Thyroid gland (tissue), 4 donors: ENCODE data around the gene ADAMTS13. TPM values are rescaled to one million over a fixed set of nuclear protein-coding genes. Genes with fewer than 3 reads are reported as not detected.

Source experiments
- DNase-seq, 2 donors: peaks; one replicate each; pipeline ENCODE4 v3.0.0-alpha.2; 2019
- H3K27ac ChIP-seq, 3 donors: fragments of 200-600 bp; sonication (generic); 1 replicate in 2 of 3; 2 replicates in 1 of 3; pipeline ENCODE4 v1.5.1; 2016 to 2019; ENCODE audit warnings: mild to moderate bottlenecking in 1 of 3, moderate library complexity in 1 of 3
- H3K27me3 ChIP-seq: fragments of 200-600 bp; sonication (generic); one replicate; pipeline ENCODE4 v1.5.1; 2019
- H3K36me3 ChIP-seq, 2 donors: fragments of 200-600 bp; sonication (generic); one replicate each; pipeline ENCODE4 v1.5.1; 2016 to 2019
- H3K4me1 ChIP-seq, 2 donors: fragments of 200-600 bp; sonication (generic); one replicate each; pipeline ENCODE4 v1.5.1; 2017 to 2019
- H3K4me3 ChIP-seq, 3 donors: fragments of 200-600 bp; sonication (generic); replicated peaks in 1 of 3; 1 replicate in 2 of 3; 2 replicates in 1 of 3; pipeline ENCODE4 v1.5.1; 2016; ENCODE audit warnings: mild to moderate bottlenecking in 1 of 3
- H3K9me3 ChIP-seq: fragments of 200-600 bp; sonication (generic); one replicate; pipeline ENCODE4 v1.5.1; 2017
- POLR2A ChIP-seq, 2 donors: fragments of 450-650 bp; IDR thresholded peaks; one replicate each; pipeline ENCODE4 v1.6.1; 2017; ENCODE audit warnings: antibody characterized with exemption in 2 of 2, mild to moderate bottlenecking in 2 of 2, moderate library complexity in 1 of 2
- WGBS, 2 donors: methylation state at CpG; one replicate each; pipeline ENCODE4 v1.1.5; 2017; 5-methylcytosine and 5-hydroxymethylcytosine counted together
- intact Hi-C: fragments of 100-400 bp; cut with DNase I; formaldehyde crosslinking; loops from one replicate; pipeline ENCODE4 v1.15.1; 2023
- total RNA-seq, 4 donors: library from RNA; depleted of rRNA; stranded (reverse); fragments of >200 nt; gene quantifications; one replicate each; pipeline ENCODE4 v1.2.3, GENCODE V29; 2016
- TF ChIP-seq, protein P1 (sequence below), 6 experiments: fragments of 200-600 bp in 3 of 6; fragments of 450-650 bp in 3 of 6; sonication (generic) in 3 of 6; IDR thresholded peaks; one replicate each; pipeline ENCODE4 v1.5.1; 2016 to 2019; ENCODE audit warnings: antibody characterized with exemption in 6 of 6, mild to moderate bottlenecking in 2 of 6, inconsistent platforms in 1 of 6, moderate library complexity in 1 of 6

The ADAMTS13 gene
- total RNA-seq, 4 donors from 2014 or later, result 1.5 to 2.8 (median 2.0) TPM

DNA sequence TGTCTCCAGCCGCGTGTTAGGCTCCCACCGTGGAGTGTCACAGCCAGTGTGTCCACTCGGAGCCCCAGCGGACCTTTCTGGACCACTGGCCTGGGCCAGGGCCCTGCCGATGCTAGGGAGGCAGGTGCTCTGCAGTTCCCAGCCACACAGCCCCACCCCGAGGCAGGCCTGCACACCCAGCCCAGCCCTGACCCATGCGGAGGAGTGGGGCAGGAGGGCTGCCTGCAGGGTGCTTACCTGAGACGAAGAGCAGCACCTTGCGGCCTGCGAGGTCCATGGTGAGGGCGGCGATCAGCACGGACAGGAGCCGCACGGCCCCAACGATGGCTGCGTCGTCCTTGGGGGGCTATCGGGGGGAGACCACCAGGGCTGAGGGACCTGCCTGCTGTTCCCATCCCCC, 51.6 kb downstream of the ADAMTS13 start:
- no peaks in the 10 kb centered on the region for H3K9me3 ChIP-seq
- peaks cover 0 to 6% of the 10 kb centered on the region in 2 donors for H3K4me1 ChIP-seq
- H3K27me3 ChIP-seq, result no peaks in the 10 kb centered on the region
- 91% methylated on average over 13 of the region's 20 CpGs; no CpG with 5 or more reads in 1 of the 2 donors for WGBS, 2 donors
- no peak overlapping the region for H3K27ac ChIP-seq
- H3K4me3 ChIP-seq, result no peak overlapping the region
- peaks cover 2 to 4% of the 10 kb centered on the region in 2 donors for H3K36me3 ChIP-seq
- TF ChIP-seq, protein P1, sequence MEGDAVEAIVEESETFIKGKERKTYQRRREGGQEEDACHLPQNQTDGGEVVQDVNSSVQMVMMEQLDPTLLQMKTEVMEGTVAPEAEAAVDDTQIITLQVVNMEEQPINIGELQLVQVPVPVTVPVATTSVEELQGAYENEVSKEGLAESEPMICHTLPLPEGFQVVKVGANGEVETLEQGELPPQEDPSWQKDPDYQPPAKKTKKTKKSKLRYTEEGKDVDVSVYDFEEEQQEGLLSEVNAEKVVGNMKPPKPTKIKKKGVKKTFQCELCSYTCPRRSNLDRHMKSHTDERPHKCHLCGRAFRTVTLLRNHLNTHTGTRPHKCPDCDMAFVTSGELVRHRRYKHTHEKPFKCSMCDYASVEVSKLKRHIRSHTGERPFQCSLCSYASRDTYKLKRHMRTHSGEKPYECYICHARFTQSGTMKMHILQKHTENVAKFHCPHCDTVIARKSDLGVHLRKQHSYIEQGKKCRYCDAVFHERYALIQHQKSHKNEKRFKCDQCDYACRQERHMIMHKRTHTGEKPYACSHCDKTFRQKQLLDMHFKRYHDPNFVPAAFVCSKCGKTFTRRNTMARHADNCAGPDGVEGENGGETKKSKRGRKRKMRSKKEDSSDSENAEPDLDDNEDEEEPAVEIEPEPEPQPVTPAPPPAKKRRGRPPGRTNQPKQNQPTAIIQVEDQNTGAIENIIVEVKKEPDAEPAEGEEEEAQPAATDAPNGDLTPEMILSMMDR (IDR thresholded peaks at IDR 0.05), result no peak
- TF ChIP-seq POLR2A (IDR thresholded peaks at IDR 0.05), result no peak
- DNase-seq, result no peak
- intact Hi-C loops, result no loop called here

DNA sequence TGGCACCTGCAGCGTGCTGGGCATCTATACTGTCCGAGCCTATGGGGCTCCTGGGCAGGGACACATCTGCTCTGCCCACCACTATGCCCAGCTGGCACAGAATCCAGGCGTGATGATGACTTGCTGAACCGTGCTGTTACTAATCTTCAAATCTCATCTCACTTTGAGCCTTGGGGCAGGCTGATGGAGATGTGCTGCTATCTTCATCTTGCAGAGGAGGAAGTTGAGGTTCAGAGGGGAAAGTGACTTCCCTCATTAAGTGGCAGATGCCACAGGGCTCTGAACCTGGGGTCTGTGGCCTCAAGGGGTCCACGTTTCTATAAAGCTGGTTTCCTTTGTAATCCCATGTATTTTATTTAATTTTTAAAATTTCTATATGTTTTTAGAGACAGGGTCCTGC, 52.0 kb downstream of the ADAMTS13 start:
- Histone ChIP-seq H3K27ac (no peak overlapping the region), H3K9me3 (no peaks in the 10 kb centered on the region), H3K4me3 (no peak overlapping the region), H3K4me1 (peaks cover 1 to 9% of the 10 kb centered on the region in 2 donors), H3K36me3 (no peaks in the 10 kb centered on the region), H3K27me3 (no peaks in the 10 kb centered on the region)
- intact Hi-C loops, result no loop called here
- no peak for DNase-seq
- 66 to 87% methylated on average over 4 to 5 of the region's 5 CpGs for WGBS, 2 donors
- TF ChIP-seq POLR2A (IDR thresholded peaks at IDR 0.05), result no peak
- TF ChIP-seq, protein P1 (IDR thresholded peaks at IDR 0.05), result no peak

DNA sequence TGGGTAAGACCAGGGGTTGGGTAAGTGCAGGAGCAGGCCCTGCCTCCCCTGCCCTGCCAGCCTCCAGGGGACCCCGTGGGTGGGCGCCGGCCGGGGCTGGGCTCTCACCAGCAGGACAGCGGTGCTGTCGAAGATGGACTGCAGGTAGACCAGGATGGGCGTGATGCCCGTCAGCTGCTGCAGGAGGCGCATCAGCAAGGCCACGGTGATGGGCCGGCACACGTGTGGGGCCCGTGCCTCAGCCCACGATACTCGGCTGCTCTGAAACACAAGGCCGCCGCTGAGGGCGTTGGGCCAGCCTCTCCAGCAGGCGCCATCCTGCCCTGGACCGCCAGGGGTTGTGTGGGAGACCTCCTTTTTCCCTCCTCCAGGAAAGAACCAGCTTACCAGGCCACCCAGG, 52.7 kb downstream of the ADAMTS13 start:
- H3K27me3 ChIP-seq, result no peaks in the 10 kb centered on the region
- H3K9me3 ChIP-seq, result no peaks in the 10 kb centered on the region
- no peaks in the 10 kb centered on the region for H3K36me3 ChIP-seq
- WGBS, 2 donors, result 84 to 89% methylated on average over 11 of the region's 20 CpGs
- TF ChIP-seq POLR2A (IDR thresholded peaks at IDR 0.05), result no peak
- TF ChIP-seq, protein P1 (IDR thresholded peaks at IDR 0.05), result no peak
- no peak overlapping the region for H3K4me3 ChIP-seq
- DNase-seq, result no peak
- intact Hi-C loops, result no loop called here
- no peak overlapping the region for H3K27ac ChIP-seq
- H3K4me1 ChIP-seq, result peaks cover 5 to 13% of the 10 kb centered on the region in 2 donors

GRCh38 chr9:133475292-133476012, 53.3 kb downstream of the ADAMTS13 start:
- no peak overlapping the region for H3K27ac ChIP-seq
- no peak overlapping the region for H3K4me3 ChIP-seq
- no peaks in the 10 kb centered on the region for H3K27me3 ChIP-seq
- 90 to 97% methylated on average over 15 to 18 of the region's 27 CpGs for WGBS, 2 donors
- H3K4me1 ChIP-seq, result peaks cover 5 to 13% of the 10 kb centered on the region in 2 donors
- no peak for DNase-seq
- no peaks in the 10 kb centered on the region for H3K9me3 ChIP-seq
- TF ChIP-seq, protein P1 (IDR thresholded peaks at IDR 0.05), result no peak
- no peak for TF ChIP-seq POLR2A (IDR thresholded peaks at IDR 0.05)
- intact Hi-C loops, result no loop called here
- H3K36me3 ChIP-seq, result no peaks in the 10 kb centered on the region
